GM19438 (cell line): ENCODE measurements around the gene ASTL.
A peak's percentile ranks its signal among the peaks of the same experiment; 100 is the strongest.

Experiments used
- ATAC-seq: cut with Tn5 transposase; IDR thresholded peaks from one replicate; pipeline ENCODE4 v1.9.1; 2021; ENCODE audit warnings: low read depth; ENCODE audit not compliant: unreplicated experiment

Gene ASTL

GRCh38 chr2:96138179-96139145 is at the start of gene ASTL:
Gene ASTL, minus strand, starts transcription at chr2:96138502. Its CDS starts 66 bp downstream, at chr2:96138436.
- peak; percentile 33 for ATAC-seq

- no peak for ATAC-seq
Measured at GRCh38 chr2:96186562-96186961, 48.3 kb upstream of the ASTL start.

- no peak for ATAC-seq
Measured at GRCh38 chr2:96185516-96185915, 47.2 kb upstream of the ASTL start.

- ATAC-seq, result no peak
Measured at GRCh38 chr2:96184989-96185388, 46.7 kb upstream of the ASTL start.

GRCh38 chr2:96184188-96184587 is 45.9 kb upstream of the ASTL start:
- ATAC-seq, result no peak

GRCh38 chr2:96181529-96181928 is 43.2 kb upstream of the ASTL start:
- ATAC-seq, result no peak

- ATAC-seq, result no peak
Measured at GRCh38 chr2:96180521-96180920, 42.2 kb upstream of the ASTL start.

- no peak for ATAC-seq
Measured at GRCh38 chr2:96180002-96180401, 41.7 kb upstream of the ASTL start.

- no peak for ATAC-seq
Measured at GRCh38 chr2:96176661-96177060, 38.4 kb upstream of the ASTL start.

GRCh38 chr2:96175951-96176350 is 37.6 kb upstream of the ASTL start:
- no peak for ATAC-seq

- ATAC-seq, result peak; percentile 76
Measured at GRCh38 chr2:96174251-96175144, 36.2 kb upstream of the ASTL start.

GRCh38 chr2:96171831-96172230 is 33.5 kb upstream of the ASTL start:
- ATAC-seq, result no peak

GRCh38 chr2:96170626-96171025 is 32.3 kb upstream of the ASTL start:
- ATAC-seq, result no peak

GRCh38 chr2:96169868-96170507 is 31.7 kb upstream of the ASTL start:
- no peak for ATAC-seq

GRCh38 chr2:96167407-96168013 is 29.2 kb upstream of the ASTL start:
- no peak for ATAC-seq

- ATAC-seq, result peak; percentile 65
Measured at GRCh38 chr2:96164459-96165184, 26.3 kb upstream of the ASTL start.

- peak; percentile 52 for ATAC-seq
Measured at GRCh38 chr2:96163768-96164429, 25.6 kb upstream of the ASTL start.

GRCh38 chr2:96163415-96163767 is 25.1 kb upstream of the ASTL start:
- ATAC-seq, result no peak

- ATAC-seq, result no peak
Measured at GRCh38 chr2:96161898-96162297, 23.6 kb upstream of the ASTL start.
